Osteoblast (primary cell): Measurements from ENCODE around the gene CEP57L1. TPM values are rescaled to one million over a fixed set of nuclear protein-coding genes. Genes with fewer than 3 reads are reported as not detected.

Source experiments
- DNase-seq: peaks from one replicate; pipeline ENCODE4 v3.0.0; 2011; ENCODE audit warnings: low spot score, mixed read lengths; ENCODE audit not compliant: insufficient read length; ENCODE audit errors: missing footprints
- H2AFZ ChIP-seq: 2 replicates; pipeline ENCODE4 v1.6.0; 2011; ENCODE audit warnings: mild to moderate bottlenecking, low read length
- H3K27ac ChIP-seq: 2 replicates; pipeline ENCODE4 v1.5.1; 2011; ENCODE audit warnings: mild to moderate bottlenecking, low read depth, low read length, moderate library complexity
- H3K27me3 ChIP-seq: 2 replicates; pipeline ENCODE4 v1.6.0; 2012; ENCODE audit warnings: mild to moderate bottlenecking, control low read depth, inconsistent platforms, low read length, moderate library complexity; ENCODE audit not compliant: insufficient read depth
- H3K36me3 ChIP-seq: 2 replicates; pipeline ENCODE4 v1.5.1; 2011; ENCODE audit warnings: mild to moderate bottlenecking, low read length, control low read depth, moderate library complexity; ENCODE audit not compliant: insufficient read depth
- H3K4me1 ChIP-seq: 2 replicates; pipeline ENCODE4 v1.5.1; 2011; ENCODE audit warnings: mild to moderate bottlenecking, low read length, control low read depth, moderate library complexity; ENCODE audit not compliant: insufficient read depth
- H3K4me2 ChIP-seq: 2 replicates; pipeline ENCODE4 v1.6.0; 2011; ENCODE audit warnings: mild to moderate bottlenecking, low read length; ENCODE audit not compliant: insufficient read depth
- H3K4me3 ChIP-seq: fragments of 200-600 bp; sonication (generic); 3 replicates; pipeline ENCODE4 v1.5.1; 2012; ENCODE audit warnings: mild to moderate bottlenecking, low read length, inconsistent platforms; ENCODE audit not compliant: insufficient read depth
- H3K79me2 ChIP-seq: 2 replicates; pipeline ENCODE4 v1.6.0; 2012; ENCODE audit warnings: mild to moderate bottlenecking, low read length, control low read depth, inconsistent platforms; ENCODE audit not compliant: insufficient read depth
- H3K9me3 ChIP-seq: 2 replicates; pipeline ENCODE4 v1.5.1; 2011; ENCODE audit warnings: low read depth, low read length, control low read depth
- H4K20me1 ChIP-seq: 2 replicates; pipeline ENCODE4 v1.6.0; 2012; ENCODE audit warnings: mild to moderate bottlenecking, low read length, control low read depth; ENCODE audit not compliant: insufficient read depth
- CTCF ChIP-seq: IDR thresholded peaks from 2 replicates; pipeline ENCODE4 v1.5.1; 2011; ENCODE audit warnings: mild to moderate bottlenecking, low read depth, low read length, moderate library complexity; ENCODE audit errors: extremely low read depth
- total RNA-seq: library from RNA; depleted of rRNA; stranded (reverse); fragments of >200 nt; gene quantifications from 2 replicates; pipeline ENCODE4 v1.2.3, GENCODE V29; 2012

The CEP57L1 gene
- total RNA-seq, 1 donor, result 17.7 TPM

GRCh38 chr6:109097661-109098060, 2.4 kb downstream of the CEP57L1 start:
- TF ChIP-seq CTCF, result no peak
- no peaks in the 10 kb centered on the region for H3K27me3 ChIP-seq
- H2AFZ ChIP-seq, result no peak overlapping the region
- no peak overlapping the region for H3K4me2 ChIP-seq
- peaks cover 66% of the 10 kb centered on the region for H3K79me2 ChIP-seq
- no peak overlapping the region for H3K27ac ChIP-seq
- no peak overlapping the region for H3K4me3 ChIP-seq
- H4K20me1 ChIP-seq, result peaks cover under 1% of the 10 kb centered on the region
- H3K9me3 ChIP-seq, result no peaks in the 10 kb centered on the region
- DNase-seq, result no peak
- peaks cover 8% of the 10 kb centered on the region for H3K4me1 ChIP-seq
- H3K36me3 ChIP-seq, result peaks cover 5% of the 10 kb centered on the region

DNA sequence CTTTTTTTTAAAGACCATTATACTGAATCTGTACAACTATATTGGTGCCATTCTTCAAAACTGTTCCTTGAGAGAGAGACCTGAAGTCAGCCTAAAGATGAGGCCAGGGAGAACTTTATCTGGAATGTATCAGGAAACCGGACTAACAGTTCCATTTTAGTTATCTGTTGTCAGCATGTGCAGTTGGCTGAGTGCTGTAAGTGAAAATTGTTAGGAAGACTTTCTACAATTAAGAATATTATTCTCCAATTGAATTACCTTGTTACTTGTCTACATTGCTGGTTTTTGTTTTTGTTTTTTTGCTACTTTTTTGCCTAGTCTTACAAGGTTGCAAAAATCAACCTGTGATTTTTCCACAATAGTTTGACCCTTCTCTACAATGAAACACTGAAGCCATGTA, 7.5 kb downstream of the CEP57L1 start:
- peaks cover 43% of the 10 kb centered on the region for H3K79me2 ChIP-seq
- TF ChIP-seq CTCF, result no peak

GRCh38 chr6:109103942-109104341, 8.6 kb downstream of the CEP57L1 start:
- Histone ChIP-seq H3K27me3 (no peaks in the 10 kb centered on the region), H2AFZ (no peak overlapping the region), H3K9me3 (no peaks in the 10 kb centered on the region), H3K79me2 (peaks cover 35% of the 10 kb centered on the region), H3K4me1 (no peaks in the 10 kb centered on the region), H3K4me2 (no peak overlapping the region), H3K27ac (no peak overlapping the region), H3K4me3 (no peak overlapping the region), H3K36me3 (peaks cover 5% of the 10 kb centered on the region), H4K20me1 (no peaks in the 10 kb centered on the region)
- no peak for TF ChIP-seq CTCF
- no peak for DNase-seq

More for the DNA sequence above, 7.5 kb downstream of the CEP57L1 start:
- H4K20me1 ChIP-seq, result no peaks in the 10 kb centered on the region
- peaks cover 5% of the 10 kb centered on the region for H3K36me3 ChIP-seq
- H3K27me3 ChIP-seq, result no peaks in the 10 kb centered on the region
- H3K9me3 ChIP-seq, result no peaks in the 10 kb centered on the region
- no peak overlapping the region for H2AFZ ChIP-seq
- no peak overlapping the region for H3K27ac ChIP-seq
- no peak for DNase-seq
- no peak overlapping the region for H3K4me2 ChIP-seq
- H3K4me1 ChIP-seq, result no peaks in the 10 kb centered on the region
- no peak overlapping the region for H3K4me3 ChIP-seq

DNA sequence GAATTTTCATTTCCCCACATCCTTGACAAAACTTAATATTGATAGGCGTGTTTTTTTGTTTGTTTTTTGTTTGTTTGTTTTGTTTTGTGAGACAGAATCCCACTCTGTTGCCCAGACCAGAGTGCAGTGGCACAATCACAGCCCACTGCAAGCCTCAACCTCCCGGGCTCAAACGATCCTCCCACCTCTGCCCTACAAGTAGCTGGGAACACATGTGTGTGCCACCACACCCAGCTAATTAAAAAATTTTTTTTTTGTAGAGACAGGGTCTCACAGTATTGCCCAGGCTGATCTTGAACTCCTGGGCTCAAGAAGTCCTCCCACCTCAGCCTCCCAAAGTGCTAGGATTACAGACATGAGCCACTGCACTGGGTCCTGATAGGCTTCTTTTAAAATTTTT, 9.2 kb downstream of the CEP57L1 start:
- no peaks in the 10 kb centered on the region for H3K4me1 ChIP-seq
- H3K27ac ChIP-seq, result no peak overlapping the region
- no peak for DNase-seq
- no peaks in the 10 kb centered on the region for H4K20me1 ChIP-seq
- peaks cover 38% of the 10 kb centered on the region for H3K79me2 ChIP-seq
- peaks cover 5% of the 10 kb centered on the region for H3K36me3 ChIP-seq
- H3K4me2 ChIP-seq, result no peak overlapping the region
- no peak overlapping the region for H2AFZ ChIP-seq
- no peak for TF ChIP-seq CTCF
- H3K4me3 ChIP-seq, result no peak overlapping the region
- H3K9me3 ChIP-seq, result no peaks in the 10 kb centered on the region
- H3K27me3 ChIP-seq, result no peaks in the 10 kb centered on the region
